ENCODE data around the gene COL9A3.

Gene COL9A3

DNA sequence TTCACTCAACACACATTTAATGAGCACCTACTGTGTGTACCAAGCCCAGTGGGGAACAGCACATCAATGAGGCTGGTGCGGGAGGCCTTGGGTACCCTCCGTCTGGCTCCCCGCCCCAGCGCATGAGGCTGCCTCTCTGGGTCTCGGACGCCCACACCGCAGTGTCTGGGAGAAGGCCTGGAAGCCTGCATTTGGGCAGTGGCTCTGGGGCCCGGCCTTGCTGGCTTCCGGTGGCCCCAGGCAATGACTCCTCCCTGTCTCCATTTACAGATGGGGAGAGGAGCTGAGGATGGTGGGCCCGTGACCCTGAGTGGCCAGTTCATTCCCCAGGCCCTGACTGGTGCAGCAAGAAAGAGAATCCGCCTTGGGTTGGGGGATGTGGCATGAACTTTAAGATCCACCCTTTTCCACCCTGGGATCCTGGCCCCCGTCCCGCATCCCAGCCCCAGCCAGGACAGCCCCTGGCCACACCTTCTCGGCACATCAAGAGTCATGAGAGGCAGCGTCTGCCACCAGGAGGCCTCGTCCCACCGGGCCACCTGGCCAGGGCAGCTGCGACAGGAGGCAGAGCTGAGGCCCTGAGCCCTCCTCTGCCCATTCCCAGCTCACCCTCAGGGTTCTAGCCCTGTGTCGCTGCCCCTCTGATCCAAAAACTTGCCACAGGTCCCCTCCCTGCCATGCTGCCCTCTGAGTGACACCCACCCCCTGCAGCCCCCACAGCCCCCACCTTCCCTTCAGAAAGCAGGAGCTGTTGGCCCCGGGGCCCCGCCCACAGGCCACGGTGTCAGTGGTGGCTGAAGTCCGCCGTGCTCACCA lies 38.0 kb upstream of the COL9A3 start:
- H3K4me3 ChIP-seq (ENCODE audit: low read depth, low read length), result no peak overlapping the region

DNA sequence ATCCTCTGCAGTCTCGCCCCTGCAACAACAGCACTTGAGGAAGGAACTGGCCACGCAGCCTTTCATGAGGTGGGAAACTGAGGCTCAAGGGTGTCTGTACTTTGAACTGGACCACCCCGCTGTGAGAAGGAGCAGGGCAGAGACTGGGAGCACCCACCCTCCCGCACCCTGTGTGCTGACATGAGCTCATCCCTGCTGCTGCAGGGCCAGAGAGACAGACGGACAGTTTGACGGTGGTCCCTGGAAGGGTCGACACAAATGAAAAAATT lies 37.5 kb upstream of the COL9A3 start:
- no peak overlapping the region for H3K4me3 ChIP-seq (ENCODE audit: low read depth, low read length)

DNA sequence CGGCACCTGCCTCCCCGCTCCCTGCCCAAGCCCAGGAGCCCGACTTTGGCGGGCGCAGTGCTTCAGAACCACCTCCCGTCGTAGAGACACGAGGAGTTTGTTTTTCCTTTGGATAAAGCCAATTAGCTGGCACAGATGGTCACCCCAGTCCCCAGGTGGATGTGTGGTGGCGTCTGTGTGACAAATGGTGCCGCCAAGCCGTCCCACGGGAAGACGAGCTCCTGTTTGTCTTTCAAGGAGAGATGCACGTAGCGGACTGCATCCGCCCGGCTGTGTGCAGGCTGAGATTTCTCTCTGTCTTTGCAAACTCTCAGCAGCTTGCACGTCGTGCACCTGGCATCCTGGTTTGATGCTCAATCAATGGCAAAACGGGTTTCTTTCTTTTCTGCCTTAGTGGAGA lies 36.6 kb upstream of the COL9A3 start:
- H3K4me3 ChIP-seq (ENCODE audit: low read depth, low read length), result no peak overlapping the region

DNA sequence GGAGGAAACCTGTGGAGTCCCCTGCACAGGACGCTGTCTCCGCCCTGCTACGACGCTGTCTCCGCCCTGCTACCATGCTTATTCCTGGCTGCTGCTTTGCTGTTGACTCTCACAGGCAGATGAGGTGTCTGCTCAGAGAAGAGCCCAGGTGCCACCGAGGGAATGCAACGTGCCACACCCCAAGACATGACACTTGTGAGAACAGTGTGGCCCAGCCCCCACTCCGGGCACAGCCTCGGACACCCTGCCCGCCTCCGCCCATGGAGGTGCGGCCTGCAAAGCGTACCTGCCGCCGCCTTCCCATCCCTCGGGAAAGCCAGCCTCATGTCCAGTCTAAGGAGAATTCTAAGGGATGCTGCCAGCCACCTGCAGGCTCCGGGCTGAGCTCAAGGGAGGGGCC lies 36.2 kb upstream of the COL9A3 start:
- no peak overlapping the region for H3K4me3 ChIP-seq (ENCODE audit: low read depth, low read length)

DNA sequence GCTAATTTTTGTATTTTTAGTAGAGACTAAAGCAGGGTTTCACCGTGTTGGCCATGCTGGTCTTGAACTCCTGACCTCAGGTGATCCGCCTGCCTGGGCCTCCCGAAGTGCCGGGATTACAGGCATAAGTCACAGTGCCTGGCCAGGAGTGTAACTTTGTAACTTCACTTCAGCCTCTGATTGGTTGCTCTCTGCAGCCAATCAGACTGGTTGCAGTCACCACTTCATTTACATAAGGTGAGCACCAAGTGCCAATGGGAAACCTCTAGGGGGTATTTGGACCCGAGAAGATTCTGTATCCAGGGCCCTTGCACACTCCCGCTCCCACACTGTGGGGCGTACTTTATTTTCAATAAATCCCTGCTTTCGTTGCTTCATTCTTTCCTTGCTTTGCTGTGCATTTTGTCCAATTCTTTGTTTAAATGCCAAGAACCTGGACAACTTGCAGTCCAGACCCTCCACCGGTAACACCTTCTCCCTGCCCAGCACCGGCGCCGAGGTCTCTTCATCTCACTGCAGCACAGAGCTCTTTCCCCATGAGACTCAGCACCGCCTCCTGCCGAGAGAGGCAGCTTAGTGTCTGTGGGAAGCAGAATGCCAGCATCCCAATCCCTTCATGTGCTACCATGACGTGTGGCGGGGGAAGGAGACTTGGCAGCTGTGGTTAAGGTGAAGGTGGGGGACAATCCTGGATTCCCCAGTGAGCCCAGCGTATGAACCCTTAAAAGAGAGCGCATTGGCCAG lies 34.5 kb upstream of the COL9A3 start:
- H3K4me3 ChIP-seq (ENCODE audit: low read depth, low read length), result no peak overlapping the region

DNA sequence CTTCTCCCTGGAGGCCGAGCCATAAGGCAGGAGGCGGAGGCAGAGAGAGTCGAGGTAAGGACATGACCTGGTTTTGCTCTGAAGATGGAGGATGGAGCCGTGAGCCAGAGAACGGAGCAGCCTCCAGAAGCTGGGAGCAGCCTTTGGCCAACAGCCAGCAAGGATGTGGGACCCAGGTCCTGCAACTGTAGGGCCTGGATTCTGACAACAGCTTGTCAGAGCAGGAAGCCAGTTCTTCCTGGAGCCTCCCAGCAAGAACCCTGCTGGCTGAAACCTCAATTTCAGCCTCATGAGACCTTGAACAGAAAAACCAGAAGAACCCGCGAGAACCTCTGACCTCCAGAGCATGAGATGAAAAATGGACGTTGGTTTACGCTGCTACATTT lies 34.0 kb upstream of the COL9A3 start:
- no peak overlapping the region for H3K4me3 ChIP-seq (ENCODE audit: low read depth, low read length)

DNA sequence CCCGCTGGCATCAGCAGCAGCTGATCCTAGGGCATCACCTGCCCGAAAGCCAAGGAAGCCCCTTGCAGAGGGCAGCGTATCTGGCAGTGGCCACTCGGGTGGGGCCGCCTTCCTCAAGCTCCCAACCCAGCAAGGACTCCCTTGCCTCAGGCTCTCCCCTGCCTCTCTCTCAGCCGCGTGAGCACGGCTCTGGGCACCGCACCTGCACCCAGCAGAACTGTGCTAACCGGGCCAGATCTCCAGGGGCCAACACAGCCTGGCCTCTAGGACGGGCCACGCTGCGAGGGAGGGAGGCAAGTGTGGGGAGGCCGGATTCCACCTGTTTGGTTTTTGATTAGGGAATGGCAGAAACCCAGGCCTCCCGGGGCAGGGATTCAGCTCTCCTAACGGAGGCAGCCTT lies 32.4 kb upstream of the COL9A3 start:
- no peak overlapping the region for H3K4me3 ChIP-seq (ENCODE audit: low read depth, low read length)

DNA sequence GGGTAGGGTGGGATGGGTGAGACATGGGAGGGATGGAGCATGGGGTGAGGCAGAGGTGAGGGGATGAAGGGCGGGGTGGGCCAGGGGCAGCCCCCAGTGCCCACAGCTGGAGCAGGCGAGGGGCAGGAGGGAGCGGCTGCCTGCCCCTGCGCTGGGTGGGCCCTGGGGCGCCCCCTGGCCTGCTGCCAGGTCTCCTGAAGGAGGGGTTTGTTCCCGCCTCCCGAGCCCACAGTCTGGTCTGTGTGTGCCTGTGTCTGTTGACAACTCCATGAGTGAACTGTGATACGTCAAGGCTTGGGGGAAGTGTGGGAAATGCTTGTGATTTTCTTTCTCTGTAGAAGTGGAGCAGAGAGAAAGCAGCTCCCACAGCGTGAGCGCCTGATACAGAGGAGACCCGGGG lies 31.5 kb upstream of the COL9A3 start:
- H3K4me3 ChIP-seq (ENCODE audit: low read depth, low read length), result no peak overlapping the region

DNA sequence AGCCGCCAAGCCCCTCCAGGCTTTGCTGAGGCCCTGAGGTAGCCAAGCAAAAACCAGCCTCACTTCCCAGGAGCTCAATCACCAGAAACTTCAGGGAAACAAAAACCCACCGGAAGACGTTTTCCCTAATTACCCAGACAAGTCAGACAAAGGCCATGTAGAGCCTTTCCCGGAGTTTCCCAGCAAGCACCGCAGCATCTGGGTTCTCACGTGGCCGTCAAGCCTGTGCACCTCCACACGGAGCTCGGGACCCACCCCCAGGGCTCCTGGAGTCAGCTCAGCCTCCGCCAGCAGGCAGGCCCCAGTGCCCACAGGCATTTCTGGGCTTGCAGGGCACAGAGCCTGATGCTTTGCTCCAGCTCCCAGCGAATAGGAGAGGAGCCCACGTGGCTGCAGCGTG lies 30.7 kb upstream of the COL9A3 start:
- H3K4me3 ChIP-seq (ENCODE audit: low read depth, low read length), result no peak overlapping the region

DNA sequence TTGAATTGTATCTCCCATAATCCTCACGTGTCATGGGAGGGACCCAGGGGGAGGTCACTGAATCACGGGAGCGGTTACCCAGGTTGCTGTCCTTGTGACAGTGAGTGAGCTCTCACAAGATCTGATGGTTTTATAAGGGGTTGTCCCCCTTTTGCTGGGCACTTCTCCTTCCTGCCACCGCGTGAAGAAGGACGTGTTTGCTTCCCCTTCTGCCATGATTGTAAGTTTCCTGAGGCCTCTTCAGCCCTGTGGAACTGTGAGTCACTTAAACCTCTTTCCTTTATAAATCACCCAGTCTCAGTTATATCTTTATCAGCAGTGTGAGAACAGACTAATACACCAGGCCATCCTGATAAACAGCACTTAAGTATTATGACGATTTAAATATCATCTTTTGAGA lies 29.5 kb upstream of the COL9A3 start:
- no peak overlapping the region for H3K4me3 ChIP-seq (ENCODE audit: low read depth, low read length)

DNA sequence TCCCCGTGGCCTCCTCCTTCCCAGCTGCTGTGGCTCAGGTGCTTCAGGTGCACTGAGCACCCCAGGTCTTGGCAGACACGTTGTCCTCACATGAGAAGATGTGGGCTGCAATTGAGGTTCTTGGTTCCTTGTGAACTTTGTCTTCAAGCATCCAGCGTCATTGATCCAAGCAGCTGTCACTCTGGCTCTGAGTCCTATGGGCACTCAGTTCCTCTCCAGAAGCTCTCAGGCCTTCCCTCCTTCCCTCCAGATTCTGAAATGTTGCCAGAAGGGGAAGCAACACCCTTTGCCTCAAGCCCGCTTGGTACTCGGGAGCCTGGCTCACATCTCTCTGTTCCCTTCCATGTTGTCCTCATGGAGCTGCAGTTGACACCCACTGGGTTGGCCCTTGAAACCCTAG lies 29.0 kb upstream of the COL9A3 start:
- no peak overlapping the region for H3K4me3 ChIP-seq (ENCODE audit: low read depth, low read length)

DNA sequence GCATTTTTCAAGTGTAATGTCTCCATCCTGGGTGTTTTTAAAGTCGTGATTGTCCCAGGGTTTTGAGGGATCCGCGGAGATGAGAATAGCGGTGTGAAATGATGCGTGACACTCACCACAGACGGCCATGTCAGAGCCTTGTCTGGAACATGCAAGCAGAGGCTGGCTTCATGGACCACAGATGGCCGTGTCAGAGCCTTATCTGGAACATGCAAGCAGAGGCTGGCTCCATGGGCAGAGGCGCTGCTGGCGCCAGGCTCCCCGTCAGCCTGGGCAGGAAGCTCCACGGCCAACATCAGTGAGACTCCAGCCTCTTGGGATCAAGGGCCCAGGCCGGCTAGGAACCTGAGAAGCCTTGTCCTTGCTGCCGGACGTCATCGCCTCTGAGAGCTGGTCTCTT lies 28.2 kb upstream of the COL9A3 start:
- no peak overlapping the region for H3K4me3 ChIP-seq (ENCODE audit: low read depth, low read length)

DNA sequence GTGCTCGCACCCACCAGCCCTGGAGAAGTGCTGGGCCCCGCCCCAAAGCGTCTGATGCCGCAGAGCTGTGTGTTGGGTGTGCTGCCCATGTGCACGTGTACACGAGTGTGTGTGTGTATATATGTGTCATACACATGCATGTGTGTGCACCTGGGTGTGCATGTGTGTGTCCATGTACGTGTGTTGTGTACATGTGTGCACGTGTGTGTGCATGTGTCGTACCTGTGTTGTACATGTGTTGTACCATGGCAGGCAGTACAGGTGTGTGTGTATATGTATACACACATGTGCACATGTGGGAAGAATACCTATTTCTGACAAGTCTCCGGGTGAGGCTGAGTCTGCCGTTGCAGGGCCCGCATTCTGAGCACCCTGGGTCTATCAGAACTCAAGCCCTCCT lies 26.8 kb upstream of the COL9A3 start:
- no peak overlapping the region for H3K4me3 ChIP-seq (ENCODE audit: low read depth, low read length)

DNA sequence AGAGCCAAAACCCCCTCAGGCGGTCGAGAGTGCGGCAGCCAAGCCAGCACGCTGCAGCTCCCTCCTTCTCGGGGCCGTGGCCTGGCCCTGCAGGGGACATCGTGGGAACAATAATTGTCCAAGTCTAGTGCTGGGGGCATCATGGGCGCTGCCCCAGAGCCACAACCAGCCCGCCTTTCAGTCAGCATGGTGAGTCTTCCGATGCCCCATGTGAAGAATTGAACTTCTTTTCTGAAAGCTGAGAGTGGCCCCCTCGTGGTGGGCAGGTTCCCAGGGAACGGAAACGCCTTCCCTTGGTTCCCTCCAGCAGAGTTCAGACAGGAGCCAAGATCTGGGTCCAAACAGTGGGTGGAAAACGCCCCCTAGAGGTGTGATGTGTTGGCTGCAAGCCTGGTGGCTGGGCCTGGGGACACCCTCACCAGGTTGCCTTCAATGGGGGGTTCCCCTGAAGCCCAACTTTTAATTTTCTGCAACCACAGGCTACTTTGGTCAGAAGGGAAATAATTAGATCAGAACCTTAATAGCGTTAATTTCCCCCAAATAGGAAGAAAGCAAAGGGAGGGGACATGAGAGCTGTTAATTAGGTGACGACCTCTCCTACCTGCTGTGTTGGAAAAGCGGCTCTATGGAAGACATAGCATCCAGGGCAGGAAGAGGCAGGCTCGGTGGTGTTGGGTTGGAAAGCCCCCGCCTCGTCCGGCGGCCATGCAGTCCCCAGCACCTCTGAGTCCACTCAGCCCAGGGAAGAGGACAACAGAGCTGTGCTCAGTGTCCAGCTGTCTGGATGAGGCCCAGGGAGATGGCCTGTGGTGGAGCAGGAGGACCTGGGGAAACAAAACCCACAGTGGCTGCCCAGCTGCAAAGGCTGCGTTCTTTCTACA lies 25.3 kb upstream of the COL9A3 start:
- H3K4me3 ChIP-seq (ENCODE audit: low read depth, low read length), result peak overlapping the region; percentile 24

DNA sequence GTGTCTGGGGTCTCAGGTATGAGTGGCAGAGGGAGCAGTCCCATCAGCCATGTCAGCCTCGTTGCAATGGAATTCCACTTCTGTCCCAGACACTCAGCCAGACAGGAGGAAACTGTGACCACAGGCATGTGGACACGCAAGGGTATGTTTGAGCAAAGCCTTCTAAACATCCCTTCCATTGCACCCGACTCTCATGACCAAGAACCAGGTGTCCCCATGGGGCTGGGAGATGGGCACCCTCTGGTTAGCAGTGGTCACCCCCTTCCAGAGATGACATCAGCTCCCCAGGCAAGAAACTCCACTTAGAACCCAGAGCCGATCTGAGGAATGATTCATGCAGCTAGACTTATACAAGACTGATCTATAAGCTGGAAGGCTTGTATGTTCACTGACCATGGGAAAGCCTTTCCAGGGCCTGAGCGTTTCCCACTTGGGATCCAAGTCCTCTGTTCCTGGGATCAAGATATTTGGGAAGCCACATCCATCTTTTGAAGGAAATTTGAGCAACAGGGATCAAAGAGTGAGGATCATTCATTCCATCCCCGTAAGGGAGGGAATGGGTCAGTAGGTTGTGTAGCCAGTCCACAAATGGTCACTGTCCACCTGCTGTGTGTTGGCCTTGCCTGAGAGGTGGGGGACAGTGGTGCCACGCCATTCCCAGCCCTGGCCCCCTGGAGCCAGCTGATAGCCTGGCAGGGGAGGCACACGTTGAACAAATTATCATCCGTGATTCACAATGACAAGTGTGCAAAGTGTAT lies 24.5 kb upstream of the COL9A3 start:
- no peak overlapping the region for H3K4me3 ChIP-seq (ENCODE audit: low read depth, low read length)

DNA sequence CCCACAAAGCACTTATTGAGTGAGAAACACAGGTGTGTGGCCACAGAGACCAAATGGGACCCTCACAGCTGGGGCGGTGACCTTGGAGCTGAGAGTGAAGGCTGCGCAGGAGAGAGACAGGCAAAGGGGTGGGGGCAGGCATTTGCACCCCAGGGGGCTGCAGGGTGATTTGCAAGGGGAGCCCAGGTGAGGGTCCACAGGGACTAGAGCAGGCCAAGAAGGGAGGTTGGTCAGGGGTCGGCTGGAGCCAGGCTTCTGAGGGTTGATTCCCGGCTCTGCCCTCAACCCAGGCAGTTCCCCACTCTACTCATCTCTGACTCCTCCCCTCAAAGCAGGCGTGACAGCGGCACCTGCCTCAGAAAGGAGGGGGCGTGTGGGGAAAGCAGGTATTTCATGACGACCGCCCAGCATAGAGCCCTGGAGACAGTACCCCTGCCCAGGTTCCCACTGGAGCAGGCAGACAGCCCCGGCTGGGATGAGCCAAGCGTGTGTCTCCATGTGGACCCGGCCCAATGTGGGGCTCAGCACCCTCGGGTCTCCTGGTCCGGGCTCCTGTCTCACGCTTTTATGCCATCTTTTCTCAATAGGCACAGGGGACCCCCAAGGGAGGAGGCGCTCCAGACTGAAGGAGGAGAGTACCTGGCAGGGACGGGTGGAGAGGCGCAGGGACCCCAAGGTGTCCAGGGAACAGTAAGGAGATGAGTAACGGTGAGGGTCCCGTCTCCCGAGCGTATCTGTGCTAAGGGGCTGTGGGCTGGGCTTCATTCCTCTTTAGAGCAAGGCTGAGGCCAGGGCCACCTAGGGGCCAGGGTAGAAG lies 23.7 kb upstream of the COL9A3 start:
- H3K4me3 ChIP-seq (ENCODE audit: low read depth, low read length), result no peak overlapping the region

DNA sequence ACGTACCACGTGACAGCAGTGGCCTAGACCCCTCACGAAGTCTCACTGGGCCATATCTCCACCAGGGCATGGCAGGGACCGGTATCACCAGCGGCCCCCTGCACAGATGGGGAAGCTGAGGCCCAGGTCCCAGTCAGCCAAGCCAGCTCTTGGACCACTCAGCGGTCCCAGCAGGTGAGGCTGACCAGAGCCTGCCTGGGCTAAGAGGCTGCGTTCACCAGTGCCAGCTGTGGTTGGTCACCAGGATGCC lies 23.2 kb upstream of the COL9A3 start:
- H3K4me3 ChIP-seq (ENCODE audit: low read depth, low read length), result peak overlapping the region; percentile 8

DNA sequence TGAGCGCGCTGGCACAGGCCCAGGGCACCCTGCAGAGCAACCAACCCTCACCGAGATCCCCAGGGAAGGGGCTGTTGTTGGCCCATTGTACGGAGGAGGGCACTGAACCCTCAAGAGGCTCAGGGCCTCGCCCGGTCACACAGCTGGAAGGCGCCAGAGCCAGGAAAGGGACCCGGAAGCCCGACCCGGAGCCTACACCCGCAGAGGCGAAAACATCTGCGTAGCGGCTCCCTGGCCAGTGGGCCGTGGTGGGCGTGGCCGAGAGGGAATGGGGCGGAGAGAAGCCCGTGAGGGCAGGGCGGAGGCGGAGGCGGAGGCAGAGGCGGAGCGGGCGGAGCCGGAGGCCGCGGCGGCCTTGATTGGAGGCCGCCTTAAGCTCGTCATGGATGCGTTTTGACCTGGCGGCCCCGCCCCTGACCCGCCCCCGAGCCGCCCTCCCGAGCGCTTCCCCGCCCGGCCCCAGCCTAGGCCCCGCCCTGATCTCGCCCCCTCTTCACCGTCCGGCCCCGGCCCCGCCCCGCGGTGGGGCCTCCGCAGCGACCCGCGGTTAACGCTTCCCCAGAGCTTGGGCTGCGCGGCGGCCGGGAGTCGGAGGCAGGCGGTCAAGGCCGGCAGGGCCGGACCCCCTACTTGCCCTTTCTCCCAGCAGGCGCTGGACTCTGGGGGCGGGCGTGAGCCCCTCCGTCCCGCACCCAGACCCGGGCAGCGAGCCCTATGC lies 22.7 kb upstream of the COL9A3 start:
- H3K4me3 ChIP-seq (ENCODE audit: low read depth, low read length), result peak overlapping the region; percentile 8

DNA sequence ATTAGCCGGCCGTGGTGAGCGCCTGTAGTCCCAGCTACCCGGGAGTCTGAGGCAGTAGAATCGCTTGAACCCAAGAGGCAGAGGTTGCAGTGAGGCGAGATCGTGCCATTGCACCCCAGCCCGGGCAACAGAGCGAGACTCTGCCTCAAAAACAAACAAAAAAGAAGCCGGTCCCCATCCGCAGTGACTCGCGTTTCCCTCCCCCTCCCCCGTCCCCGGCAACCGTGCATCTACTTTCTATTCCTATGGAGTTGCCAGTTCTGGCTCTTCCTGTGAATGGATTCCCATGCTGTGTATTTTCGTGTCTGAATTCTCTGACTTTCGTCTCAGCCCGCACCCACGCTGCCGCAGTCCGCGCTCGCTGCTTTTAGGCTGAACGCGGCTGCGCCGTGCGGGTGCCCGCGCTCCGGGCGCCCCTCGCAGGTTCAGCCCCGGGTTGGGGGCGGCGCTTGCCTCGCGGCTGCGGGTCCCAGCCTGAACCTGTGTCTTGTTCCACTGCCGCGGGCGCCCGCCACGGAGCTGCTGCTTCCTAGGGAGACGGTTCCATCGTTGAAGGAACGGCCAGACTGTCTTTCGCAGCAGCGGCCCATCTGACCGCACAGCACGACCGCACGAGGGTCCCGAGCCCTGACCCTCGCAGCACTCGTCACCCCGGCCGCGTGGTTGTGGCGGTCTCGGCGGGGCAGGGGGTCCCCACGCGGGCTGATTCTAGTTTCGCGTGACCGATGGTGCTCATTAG lies 21.7 kb upstream of the COL9A3 start:
- peak overlapping the region; percentile 43 for H3K4me3 ChIP-seq (ENCODE audit: low read depth, low read length)

Measured in iPS-11a (cell line).